ENCODE measurements around the gene CYP19A1.
A peak's percentile ranks its signal among the peaks of the same experiment; 100 is the strongest.

Gene CYP19A1

GRCh38 chr15:51172193-51172592 is 166.2 kb downstream of the CYP19A1 start:
- no peak for DNase-seq

- no peak for DNase-seq
These were observed 166.8 kb downstream of the CYP19A1 start for GRCh38 chr15:51171634-51171932.

- DNase-seq = no peak
These were observed 167.3 kb downstream of the CYP19A1 start for GRCh38 chr15:51170882-51171633.

GRCh38 chr15:51168700-51169099 is 169.7 kb downstream of the CYP19A1 start:
- DNase-seq = no peak

GRCh38 chr15:51163843-51164242 is 174.6 kb downstream of the CYP19A1 start:
- no peak for DNase-seq

- peak; percentile 89 for DNase-seq
These were observed 175.3 kb downstream of the CYP19A1 start for GRCh38 chr15:51162865-51163762.

GRCh38 chr15:51161491-51162220 is 176.7 kb downstream of the CYP19A1 start:
- DNase-seq = no peak

- no peak for DNase-seq
These were observed 177.9 kb downstream of the CYP19A1 start for GRCh38 chr15:51160484-51160883.

All from kidney glomerular epithelial cell (primary cell).